Liver (tissue), 9 donors: ENCODE measurements around the gene MANSC1. TPM values are rescaled to one million over a fixed set of nuclear protein-coding genes. Genes with fewer than 3 reads are reported as not detected.
A peak's percentile ranks its signal among the peaks of the same experiment; 100 is the strongest.

Source experiments
- DNase-seq: peaks from one replicate; pipeline ENCODE4 v3.0.0-alpha.2; 2017; ENCODE audit warnings: low spot score
- H3K27ac ChIP-seq, 2 donors: one replicate each; pipeline ENCODE4 v1.7.0; 2013; ENCODE audit warnings: inconsistent platforms in 2 of 2, low read length in 2 of 2, control low read depth in 1 of 2, low read depth in 1 of 2, mild to moderate bottlenecking in 1 of 2
- H3K27me3 ChIP-seq, 4 donors: one replicate each; pipeline versions ENCODE4 v1.6.1 to v1.7.0; 2013; ENCODE audit warnings: low read length in 3 of 4, inconsistent platforms in 1 of 4, mild to moderate bottlenecking in 1 of 4, moderate library complexity in 1 of 4; ENCODE audit not compliant: control insufficient read depth in 4 of 4, insufficient read depth in 4 of 4
- H3K36me3 ChIP-seq, 4 donors: one replicate each; pipeline versions ENCODE4 v1.6.1 to v1.7.0; 2013; ENCODE audit warnings: low read length in 3 of 4, mild to moderate bottlenecking in 3 of 4, low read depth in 1 of 4, moderate library complexity in 1 of 4; ENCODE audit not compliant: control insufficient read depth in 4 of 4, insufficient read depth in 3 of 4
- H3K4me1 ChIP-seq, 4 donors: one replicate each; pipeline versions ENCODE4 v1.6.1 to v1.7.0; 2013; ENCODE audit warnings: low read length in 3 of 4, mild to moderate bottlenecking in 3 of 4, moderate library complexity in 1 of 4; ENCODE audit not compliant: control insufficient read depth in 4 of 4, insufficient read depth in 4 of 4
- H3K4me3 ChIP-seq, 3 donors: one replicate each; pipeline versions ENCODE4 v1.6.1 to v1.7.0; 2013; ENCODE audit warnings: low read length in 3 of 3, control low read depth in 1 of 3, low read depth in 1 of 3, mild to moderate bottlenecking in 1 of 3
- H3K9ac ChIP-seq, 2 donors: one replicate each; pipeline ENCODE4 v1.7.0; 2013; ENCODE audit warnings: low read length in 2 of 2, mild to moderate bottlenecking in 2 of 2, moderate library complexity in 2 of 2, control low read depth in 1 of 2, low read depth in 1 of 2
- H3K9me3 ChIP-seq, 4 donors: one replicate each; pipeline versions ENCODE4 v1.6.1 to v1.7.0; 2013; ENCODE audit warnings: low read length in 3 of 4; ENCODE audit not compliant: control insufficient read depth in 4 of 4
- EGR1 ChIP-seq, 2 donors: IDR thresholded peaks; 2 replicates each; pipeline ENCODE4 v1.6.1; 2016 to 2018; ENCODE audit warnings: antibody characterized with exemption in 2 of 2, low read depth in 2 of 2
- FOXA1 ChIP-seq: IDR thresholded peaks from 2 replicates; pipeline ENCODE4 v1.6.1; 2016; ENCODE audit warnings: antibody characterized with exemption
- FOXA2 ChIP-seq: IDR thresholded peaks from 2 replicates; pipeline ENCODE4 v1.6.1; 2016; ENCODE audit warnings: antibody characterized with exemption
- GABPA ChIP-seq, 2 donors: IDR thresholded peaks in 1 of 2; conservative IDR thresholded peaks in 1 of 2; 2 replicates each; pipeline ENCODE4 v1.6.1; 2016; ENCODE audit warnings: antibody characterized with exemption in 2 of 2, mild to moderate bottlenecking in 1 of 2, moderate library complexity in 1 of 2
- HNF4A ChIP-seq, 2 donors: conservative IDR thresholded peaks; 2 replicates each; pipeline ENCODE4 v1.6.1; 2016; ENCODE audit warnings: antibody characterized with exemption in 2 of 2, mild to moderate bottlenecking in 2 of 2
- HNF4G ChIP-seq: IDR thresholded peaks from 2 replicates; pipeline ENCODE4 v1.6.1; 2016; ENCODE audit warnings: antibody characterized with exemption
- JUND ChIP-seq, 2 donors: IDR thresholded peaks; 2 replicates each; pipeline ENCODE4 v1.6.1; 2016; ENCODE audit warnings: antibody characterized with exemption in 2 of 2
- NR2F2 ChIP-seq: IDR thresholded peaks from 2 replicates; pipeline ENCODE4 v1.6.1; 2016; ENCODE audit warnings: antibody characterized with exemption
- RAD21 ChIP-seq, 2 donors: IDR thresholded peaks; 2 replicates each; pipeline ENCODE4 v1.6.1; 2016; ENCODE audit warnings: antibody characterized with exemption in 2 of 2, mild to moderate bottlenecking in 2 of 2
- REST ChIP-seq: IDR thresholded peaks from 2 replicates; pipeline ENCODE4 v1.6.1; 2016; ENCODE audit warnings: antibody characterized with exemption, mild to moderate bottlenecking
- RXRA ChIP-seq, 2 donors: IDR thresholded peaks; 2 replicates each; pipeline ENCODE4 v1.6.1; 2017 to 2018; ENCODE audit warnings: antibody characterized with exemption in 2 of 2, mild to moderate bottlenecking in 1 of 2
- SP1 ChIP-seq: IDR thresholded peaks from 2 replicates; pipeline ENCODE4 v1.6.1; 2018; ENCODE audit warnings: antibody characterized with exemption, mild to moderate bottlenecking
- TAF1 ChIP-seq: conservative IDR thresholded peaks from 2 replicates; pipeline ENCODE4 v1.6.1; 2016; ENCODE audit warnings: antibody characterized with exemption, mild to moderate bottlenecking
- YY1 ChIP-seq: IDR thresholded peaks from 2 replicates; pipeline ENCODE4 v1.6.1; 2016; ENCODE audit warnings: antibody characterized with exemption, mild to moderate bottlenecking
- WGBS: extraction: QIAGEN DNeasy Blood & Tissue Kit; methylation state at CpG from one replicate; pipeline ENCODE4 v1.1.7; 2013; 5-methylcytosine and 5-hydroxymethylcytosine counted together
- polyA plus RNA-seq, 2 donors: library from polyadenylated mRNA; stranded (reverse) in 1 of 2; unstranded in 1 of 2; fragments of 200-250 nt in 1 of 2; fragments of >200 nt in 1 of 2; fragmentation: Nextera tagmentation in 1 of 2; extraction: Ambion mirVana in 1 of 2; gene quantifications; one replicate each; pipeline versions ENCODE4 v1.2.1 to v1.2.3, GENCODE V29; 2013 to 2015
- total RNA-seq, 2 donors: library from RNA; depleted of rRNA; stranded (reverse); fragments of >200 nt; gene quantifications; one replicate each; pipeline ENCODE4 v1.2.3, GENCODE V29; 2014
- TF ChIP-seq, protein P1 (sequence below): IDR thresholded peaks from 2 replicates; pipeline ENCODE4 v1.6.1; 2016; ENCODE audit warnings: antibody characterized with exemption
- TF ChIP-seq, protein P2 (sequence below): fragments of 150-350 bp; IDR thresholded peaks from 2 replicates; pipeline ENCODE4 v1.5.1; 2017; ENCODE audit warnings: improper control_type of control experiment, low read depth, low read length; ENCODE audit not compliant: missing input control
- TF ChIP-seq, protein P3 (sequence below): IDR thresholded peaks from 2 replicates; pipeline ENCODE4 v1.6.1; 2016; ENCODE audit warnings: antibody characterized with exemption
- donor health status: healthy.
- donor health status: healthy.
- donor health status: healthy.
- donor health status: healthy.
- donor health status: healthy.

Gene MANSC1
- total and polyA plus RNA-seq, 4 donors = 2.1 to 7.8 (median 4.7) TPM

GRCh38 chr12:12399161-12399560 lies 49.1 kb upstream of the MANSC1 start:
- Histone ChIP-seq H3K27me3 (no peaks in the 10 kb centered on the region), H3K4me1 (peaks cover 4 to 33% (median 9%) of the 10 kb centered on the region in 4 donors), H3K4me3 (no peak overlapping the region), H3K9ac (no peak overlapping the region), H3K36me3 (no peaks in the 10 kb centered on the region), H3K27ac (peak overlapping the region; percentile 82 to 86), H3K9me3 (no peaks in the 10 kb centered on the region)
- DNase-seq = no peak
- 92% methylated on average over 1 of the region's 1 CpG for WGBS
- TF ChIP-seq HNF4G (no peak), SP1 (no peak), GABPA (IDR thresholded peaks at IDR 0.05 in 1 of 2, conservative IDR thresholded peaks at IDR 0.05 in 1 of 2) (no peak), REST (no peak), FOXA1 (no peak), HNF4A (conservative IDR thresholded peaks at IDR 0.05) (no peak), TAF1 (no peak), EGR1 (IDR thresholded peaks at IDR 0.05; ENCODE audit: low read depth in 2 of 2) (no peak), RAD21 (IDR thresholded peaks at IDR 0.05) (no peak)
- TF ChIP-seq, protein P1, sequence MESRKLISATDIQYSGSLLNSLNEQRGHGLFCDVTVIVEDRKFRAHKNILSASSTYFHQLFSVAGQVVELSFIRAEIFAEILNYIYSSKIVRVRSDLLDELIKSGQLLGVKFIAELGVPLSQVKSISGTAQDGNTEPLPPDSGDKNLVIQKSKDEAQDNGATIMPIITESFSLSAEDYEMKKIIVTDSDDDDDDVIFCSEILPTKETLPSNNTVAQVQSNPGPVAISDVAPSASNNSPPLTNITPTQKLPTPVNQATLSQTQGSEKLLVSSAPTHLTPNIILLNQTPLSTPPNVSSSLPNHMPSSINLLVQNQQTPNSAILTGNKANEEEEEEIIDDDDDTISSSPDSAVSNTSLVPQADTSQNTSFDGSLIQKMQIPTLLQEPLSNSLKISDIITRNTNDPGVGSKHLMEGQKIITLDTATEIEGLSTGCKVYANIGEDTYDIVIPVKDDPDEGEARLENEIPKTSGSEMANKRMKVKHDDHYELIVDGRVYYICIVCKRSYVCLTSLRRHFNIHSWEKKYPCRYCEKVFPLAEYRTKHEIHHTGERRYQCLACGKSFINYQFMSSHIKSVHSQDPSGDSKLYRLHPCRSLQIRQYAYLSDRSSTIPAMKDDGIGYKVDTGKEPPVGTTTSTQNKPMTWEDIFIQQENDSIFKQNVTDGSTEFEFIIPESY = no peak
- TF ChIP-seq, protein P2, sequence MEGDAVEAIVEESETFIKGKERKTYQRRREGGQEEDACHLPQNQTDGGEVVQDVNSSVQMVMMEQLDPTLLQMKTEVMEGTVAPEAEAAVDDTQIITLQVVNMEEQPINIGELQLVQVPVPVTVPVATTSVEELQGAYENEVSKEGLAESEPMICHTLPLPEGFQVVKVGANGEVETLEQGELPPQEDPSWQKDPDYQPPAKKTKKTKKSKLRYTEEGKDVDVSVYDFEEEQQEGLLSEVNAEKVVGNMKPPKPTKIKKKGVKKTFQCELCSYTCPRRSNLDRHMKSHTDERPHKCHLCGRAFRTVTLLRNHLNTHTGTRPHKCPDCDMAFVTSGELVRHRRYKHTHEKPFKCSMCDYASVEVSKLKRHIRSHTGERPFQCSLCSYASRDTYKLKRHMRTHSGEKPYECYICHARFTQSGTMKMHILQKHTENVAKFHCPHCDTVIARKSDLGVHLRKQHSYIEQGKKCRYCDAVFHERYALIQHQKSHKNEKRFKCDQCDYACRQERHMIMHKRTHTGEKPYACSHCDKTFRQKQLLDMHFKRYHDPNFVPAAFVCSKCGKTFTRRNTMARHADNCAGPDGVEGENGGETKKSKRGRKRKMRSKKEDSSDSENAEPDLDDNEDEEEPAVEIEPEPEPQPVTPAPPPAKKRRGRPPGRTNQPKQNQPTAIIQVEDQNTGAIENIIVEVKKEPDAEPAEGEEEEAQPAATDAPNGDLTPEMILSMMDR = no peak
- TF ChIP-seq, protein P3, sequence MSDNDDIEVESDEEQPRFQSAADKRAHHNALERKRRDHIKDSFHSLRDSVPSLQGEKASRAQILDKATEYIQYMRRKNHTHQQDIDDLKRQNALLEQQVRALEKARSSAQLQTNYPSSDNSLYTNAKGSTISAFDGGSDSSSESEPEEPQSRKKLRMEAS = no peak

DNA sequence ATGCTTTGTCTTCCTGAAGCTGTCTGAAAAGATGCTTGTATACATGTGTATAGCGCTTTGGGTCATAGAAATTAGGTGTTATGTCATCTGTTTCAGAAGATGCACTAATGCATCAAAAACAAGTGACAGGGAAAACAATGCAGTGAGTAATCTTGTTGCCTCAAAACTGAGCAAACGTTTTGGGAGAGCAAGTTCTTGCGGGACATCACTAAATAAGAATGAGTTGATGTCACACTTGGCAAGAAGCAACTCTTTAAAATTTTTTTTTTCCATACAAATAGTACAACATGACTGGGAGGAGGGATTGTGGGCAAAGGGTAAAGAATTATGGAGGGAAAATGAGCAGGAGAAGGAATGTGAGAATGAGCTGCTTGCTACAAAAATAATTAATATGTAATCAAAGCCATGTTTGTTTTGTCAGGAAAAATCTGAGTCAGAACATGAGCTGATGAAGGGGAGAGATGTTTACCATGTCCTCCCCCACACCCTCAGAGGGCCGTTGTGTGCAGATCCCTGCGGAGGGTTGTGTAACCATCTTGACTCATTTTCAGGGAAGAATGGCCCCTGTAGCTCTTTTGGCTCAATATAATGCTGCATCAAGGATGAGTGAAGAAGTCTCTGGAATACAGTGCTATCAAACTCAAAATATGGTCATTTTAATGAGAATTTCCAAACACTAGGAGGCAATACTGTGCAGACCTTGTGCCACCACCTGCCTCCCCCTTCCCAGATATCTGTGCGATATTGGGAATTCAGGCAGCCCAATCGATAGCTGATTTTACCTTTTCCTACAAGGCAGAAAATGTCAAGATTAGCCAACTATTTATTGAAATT lies 48.2 kb upstream of the MANSC1 start:
- peak overlapping the region; percentile 82 to 86 for H3K27ac ChIP-seq
- no peak for TF ChIP-seq GABPA (IDR thresholded peaks at IDR 0.05 in 1 of 2, conservative IDR thresholded peaks at IDR 0.05 in 1 of 2)
- TF ChIP-seq TAF1 = no peak
- peak; percentile 29 to 64 for TF ChIP-seq RAD21 (IDR thresholded peaks at IDR 0.05)
- no peak for TF ChIP-seq NR2F2
- TF ChIP-seq EGR1 (IDR thresholded peaks at IDR 0.05; ENCODE audit: low read depth in 2 of 2) = no peak
- TF ChIP-seq REST = peak; percentile 61
- peak in 1 of 2 donors; percentile 66 for TF ChIP-seq RXRA (IDR thresholded peaks at IDR 0.05)
- TF ChIP-seq HNF4G = no peak
- TF ChIP-seq, protein P3 = no peak
- TF ChIP-seq FOXA2 = peak; percentile 55
- peak; percentile 59 to 91 for TF ChIP-seq JUND (IDR thresholded peaks at IDR 0.05)
- peak; percentile 90 for TF ChIP-seq YY1

More for the DNA sequence above, 48.2 kb upstream of the MANSC1 start:
- H3K36me3 ChIP-seq = no peaks in the 10 kb centered on the region
- no peak overlapping the region for H3K4me3 ChIP-seq
- peaks cover 5 to 26% (median 8%) of the 10 kb centered on the region in 4 donors for H3K4me1 ChIP-seq
- no peak for DNase-seq
- H3K9me3 ChIP-seq = no peaks in the 10 kb centered on the region
- H3K27me3 ChIP-seq = no peaks in the 10 kb centered on the region
- H3K9ac ChIP-seq = peak overlapping the region in 1 of 2 donors; percentile 66
- 51% methylated on average over 7 of the region's 7 CpGs for WGBS
